ENCODE measurements around the gene MARK4. TPM values are rescaled to one million over a fixed set of nuclear protein-coding genes. Genes with fewer than 3 reads are reported as not detected.

MARK4 gene
- total RNA-seq, 1 experiment from 2014 or later = 37.7 TPM

GRCh38 chr19:45280471-45280961, 29.4 kb downstream of the MARK4 start (continued):
- TF ChIP-seq REST (IDR thresholded peaks at IDR 0.05; ENCODE audit: low read depth) (no peak), POLR2AphosphoS5 (IDR thresholded peaks at IDR 0.05; ENCODE audit: low read depth, low read length) (no peak), CEBPB (IDR thresholded peaks at IDR 0.05; ENCODE audit: low read depth) (no peak), YY1 (IDR thresholded peaks at IDR 0.05; ENCODE audit: extremely low read depth, insufficient replicate concordance, low read depth, low read length) (no peak)

- no peak for ATAC-seq
- Histone ChIP-seq H3K27ac (ENCODE audit: low read depth, low read length) (no peak overlapping the region), H4K20me1 (ENCODE audit: insufficient read depth) (no peaks in the 10 kb centered on the region), H3K36me3 (ENCODE audit: control insufficient read depth in 1 of 2, insufficient read depth in 2 of 2, low read length in 2 of 2) (peaks cover 4 to 5% of the 10 kb centered on the region in 2 experiments; a peak in 3 of 4 replicates), H3K4me3 (replicated peaks in 1 of 2; ENCODE audit: low read depth in 1 of 2, low read length in 2 of 2) (no peak overlapping the region), H3K4me2 (ENCODE audit: low read length) (no peak overlapping the region), H3K27me3 (ENCODE audit: insufficient read depth, low read length) (no peaks in the 10 kb centered on the region), H3K4me1 (ENCODE audit: control insufficient read depth in 1 of 2, insufficient read depth in 2 of 2, low read length in 2 of 2) (no peaks in the 10 kb centered on the region), H3K9ac (ENCODE audit: low read length) (no peak overlapping the region), H3K79me2 (ENCODE audit: insufficient read depth, low read length) (no peaks in the 10 kb centered on the region), H3K9me3 (ENCODE audit: control insufficient read depth in 1 of 2, insufficient read depth in 1 of 2, low read depth in 1 of 2, low read length in 2 of 2) (no peaks in the 10 kb centered on the region), H3K9me2 (ENCODE audit: insufficient read depth) (no peaks in the 10 kb centered on the region), H2AFZ (ENCODE audit: low read depth, low read length, poor library complexity, severe bottlenecking) (no peak overlapping the region)
- RAD21 ChIA-PET (ENCODE audit: low non-redundant PET in 1 of 2, low total read pairs in 2 of 2, uncharacterized antibody in 2 of 2, unreplicated experiment in 2 of 2) = no interaction called here
- intact Hi-C loops (cut with micrococcal nuclease) = no loop called here
- no TSS peak for BruUV-seq (replicated peaks)
- no peak for DNase-seq (ENCODE audit: low read depth, low spot score)
- POLR2A ChIA-PET = no interaction called here
- CTCF ChIA-PET = no interaction called here
- TF ChIP-seq SIN3A (IDR thresholded peaks at IDR 0.05; ENCODE audit: low read depth) = no peak
- TF ChIP-seq SRF (IDR thresholded peaks at IDR 0.05; ENCODE audit: low read depth) = no peak
- no peak for TF ChIP-seq REST (IDR thresholded peaks at IDR 0.05; ENCODE audit: low read depth)
- no peak for TF ChIP-seq POLR2A (IDR thresholded peaks at IDR 0.05; ENCODE audit: borderline replicate concordance, extremely low read depth, insufficient read depth, insufficient read length)
- no peak for TF ChIP-seq CEBPB (IDR thresholded peaks at IDR 0.05; ENCODE audit: low read depth)
- no peak for TF ChIP-seq ATF3 (IDR thresholded peaks at IDR 0.05)
- TF ChIP-seq ZBTB33 (IDR thresholded peaks at IDR 0.05; ENCODE audit: extremely low read depth, insufficient replicate concordance, low read length) = no peak
- TF ChIP-seq SP1 (IDR thresholded peaks at IDR 0.05; ENCODE audit: low read depth) = no peak
- TF ChIP-seq CBX3 (IDR thresholded peaks at IDR 0.05; ENCODE audit: low read depth) = no peak
- TF ChIP-seq TCF7L2 (IDR thresholded peaks at IDR 0.05; ENCODE audit: borderline replicate concordance, extremely low read depth, insufficient read depth, insufficient read length) = no peak
- no peak for TF ChIP-seq JUND (IDR thresholded peaks at IDR 0.05)
- no peak for TF ChIP-seq ELF1 (IDR thresholded peaks at IDR 0.05; ENCODE audit: borderline replicate concordance, low read depth)
- TF ChIP-seq ZNF274 (IDR thresholded peaks at IDR 0.05; ENCODE audit: low read depth, low read length) = no peak
- no peak for TF ChIP-seq YY1 (IDR thresholded peaks at IDR 0.05; ENCODE audit: extremely low read depth, insufficient replicate concordance, low read depth, low read length)
Measured at GRCh38 chr19:45283443-45284033, 32.5 kb downstream of the MARK4 start.
